Adipocyte (in vitro differentiated cells): Measurements from ENCODE around the gene EQTN.
A peak's percentile ranks its signal among the peaks of the same experiment; 100 is the strongest.

ENCODE experiments used
- DNase-seq: peaks from one replicate; pipeline ENCODE4 v3.0.0-alpha.2; 2015; ENCODE audit warnings: low read depth
- H3K27me3 ChIP-seq: replicated peaks from 2 replicates; pipeline ENCODE4 v1.7.0; 2013; ENCODE audit warnings: mild to moderate bottlenecking, low read length, moderate library complexity; ENCODE audit not compliant: control insufficient read depth, insufficient read depth
- H3K36me3 ChIP-seq: 2 replicates; pipeline ENCODE4 v1.7.0; 2013; ENCODE audit warnings: low read length, mild to moderate bottlenecking, moderate library complexity; ENCODE audit not compliant: control insufficient read depth, insufficient read depth, severe bottlenecking
- H3K4me1 ChIP-seq: 2 replicates; pipeline ENCODE4 v1.7.0; 2013; ENCODE audit warnings: mild to moderate bottlenecking, low read length, moderate library complexity; ENCODE audit not compliant: control insufficient read depth, insufficient read depth
- H3K4me3 ChIP-seq: 2 replicates; pipeline ENCODE4 v1.7.0; 2013; ENCODE audit warnings: mild to moderate bottlenecking, low read length, moderate library complexity
- H3K9ac ChIP-seq: 2 replicates; pipeline ENCODE4 v1.7.0; 2013; ENCODE audit warnings: mild to moderate bottlenecking, low read length, moderate library complexity
- H3K9me3 ChIP-seq: 2 replicates; pipeline ENCODE4 v1.7.0; 2013; ENCODE audit warnings: mild to moderate bottlenecking, low read length, moderate library complexity; ENCODE audit not compliant: control insufficient read depth

EQTN gene

DNA sequence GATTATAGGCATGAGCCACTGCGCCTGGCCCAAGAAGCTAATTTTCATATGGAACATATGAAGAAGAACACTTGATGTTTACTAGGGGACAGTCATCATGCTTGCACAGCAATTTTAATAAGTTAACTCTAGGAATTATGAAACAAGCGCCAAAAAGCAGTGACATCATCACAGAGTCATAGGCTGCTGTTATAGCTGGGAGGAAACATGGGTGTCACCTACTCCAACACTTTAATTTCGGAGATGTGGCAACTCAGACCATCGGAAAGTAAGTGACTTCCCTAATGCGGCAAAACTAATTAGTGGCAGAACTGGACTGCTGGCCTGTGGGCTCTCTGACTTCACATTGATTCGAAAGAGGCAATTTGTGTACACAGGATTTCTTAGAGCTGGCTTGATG, 38.1 kb upstream of the EQTN start:
- no peaks in the 10 kb centered on the region for H3K9me3 ChIP-seq
- H3K4me3 ChIP-seq: no peak overlapping the region
- no peak overlapping the region for H3K9ac ChIP-seq
- H3K36me3 ChIP-seq: no peaks in the 10 kb centered on the region
- peaks cover 9% of the 10 kb centered on the region for H3K27me3 ChIP-seq
- peaks cover 12% of the 10 kb centered on the region for H3K4me1 ChIP-seq
- no peak for DNase-seq

GRCh38 chr9:27333241-27334052, 36.5 kb upstream of the EQTN start:
- Histone ChIP-seq H3K9me3 (no peaks in the 10 kb centered on the region), H3K36me3 (no peaks in the 10 kb centered on the region), H3K4me1 (peaks cover 5% of the 10 kb centered on the region), H3K9ac (no peak overlapping the region), H3K4me3 (no peak overlapping the region), H3K27me3 (peaks cover 16% of the 10 kb centered on the region)
- peak; percentile 89 for DNase-seq

GRCh38 chr9:27331393-27331792, 34.4 kb upstream of the EQTN start:
- H3K9me3 ChIP-seq: no peaks in the 10 kb centered on the region
- H3K9ac ChIP-seq: no peak overlapping the region
- H3K4me1 ChIP-seq: peaks cover 5% of the 10 kb centered on the region
- H3K4me3 ChIP-seq: no peak overlapping the region
- DNase-seq: no peak
- no peaks in the 10 kb centered on the region for H3K36me3 ChIP-seq
- H3K27me3 ChIP-seq: peaks cover 16% of the 10 kb centered on the region

DNA sequence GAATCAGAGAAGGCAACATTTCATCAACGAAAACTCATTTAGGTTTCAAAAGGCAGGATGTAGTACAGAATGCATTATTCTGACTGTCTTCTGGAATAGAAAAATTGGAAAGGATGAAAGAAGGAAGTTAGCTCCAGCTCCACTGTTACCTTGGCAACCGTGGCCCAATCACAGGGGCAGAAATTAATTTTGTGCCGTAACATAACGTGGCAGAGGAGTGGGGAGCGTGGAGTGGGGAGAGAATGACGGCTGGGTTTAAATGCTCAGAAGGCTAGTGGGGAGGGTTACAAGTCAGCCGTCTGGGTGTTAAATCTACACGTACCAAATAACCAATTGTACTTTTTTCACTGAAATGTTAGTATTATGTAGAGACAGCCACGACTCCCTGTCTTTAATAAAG, 32.3 kb upstream of the EQTN start:
- H3K36me3 ChIP-seq: no peaks in the 10 kb centered on the region
- DNase-seq: no peak
- peaks cover 5% of the 10 kb centered on the region for H3K4me1 ChIP-seq

GRCh38 chr9:27328483-27328882, 31.5 kb upstream of the EQTN start:
- H3K27me3 ChIP-seq: peaks cover 18% of the 10 kb centered on the region
- no peak overlapping the region for H3K9ac ChIP-seq
- H3K4me1 ChIP-seq: peaks cover 3% of the 10 kb centered on the region
- no peaks in the 10 kb centered on the region for H3K36me3 ChIP-seq
- no peaks in the 10 kb centered on the region for H3K9me3 ChIP-seq
- DNase-seq: no peak
- no peak overlapping the region for H3K4me3 ChIP-seq

More for the DNA sequence above, 32.3 kb upstream of the EQTN start:
- Histone ChIP-seq H3K9ac (no peak overlapping the region), H3K27me3 (peaks cover 16% of the 10 kb centered on the region), H3K4me3 (no peak overlapping the region), H3K9me3 (no peaks in the 10 kb centered on the region)

- DNase-seq: no peak
- Histone ChIP-seq H3K4me3 (no peak overlapping the region), H3K9me3 (peaks cover 3% of the 10 kb centered on the region), H3K9ac (no peak overlapping the region), H3K4me1 (peaks cover 3% of the 10 kb centered on the region), H3K27me3 (no peaks in the 10 kb centered on the region), H3K36me3 (no peaks in the 10 kb centered on the region)
Observed at GRCh38 chr9:27311184-27311583, 14.2 kb upstream of the EQTN start.

DNA sequence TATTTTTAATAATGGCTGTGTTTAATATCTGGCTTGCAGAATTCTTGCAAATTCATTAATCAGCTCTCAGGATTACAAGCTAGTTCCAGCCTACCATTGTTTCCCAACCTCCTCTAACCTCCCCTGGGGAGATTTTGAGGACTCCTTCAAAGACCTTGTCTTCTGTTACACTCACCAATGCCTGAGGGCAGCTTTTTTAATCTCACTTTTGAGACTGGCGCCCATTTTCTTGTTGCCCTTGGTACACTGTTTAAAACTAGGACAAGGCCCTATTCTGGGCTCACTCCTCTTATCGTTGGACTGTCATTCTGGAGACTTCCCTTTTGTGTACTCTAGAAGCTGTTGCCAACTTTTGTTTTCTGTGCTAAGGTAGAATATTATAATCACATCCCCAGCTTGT, 13.6 kb upstream of the EQTN start:
- H3K4me1 ChIP-seq: peaks cover 3% of the 10 kb centered on the region
- H3K9ac ChIP-seq: no peak overlapping the region
- H3K27me3 ChIP-seq: no peaks in the 10 kb centered on the region
- DNase-seq: no peak
- no peaks in the 10 kb centered on the region for H3K36me3 ChIP-seq
- H3K4me3 ChIP-seq: no peak overlapping the region
- H3K9me3 ChIP-seq: peaks cover 8% of the 10 kb centered on the region

GRCh38 chr9:27308691-27309390, 11.9 kb upstream of the EQTN start:
- no peaks in the 10 kb centered on the region for H3K27me3 ChIP-seq
- H3K4me3 ChIP-seq: no peak overlapping the region
- peaks cover 11% of the 10 kb centered on the region for H3K9me3 ChIP-seq
- H3K9ac ChIP-seq: no peak overlapping the region
- DNase-seq: no peak
- no peaks in the 10 kb centered on the region for H3K36me3 ChIP-seq
- H3K4me1 ChIP-seq: peaks cover 3% of the 10 kb centered on the region

DNA sequence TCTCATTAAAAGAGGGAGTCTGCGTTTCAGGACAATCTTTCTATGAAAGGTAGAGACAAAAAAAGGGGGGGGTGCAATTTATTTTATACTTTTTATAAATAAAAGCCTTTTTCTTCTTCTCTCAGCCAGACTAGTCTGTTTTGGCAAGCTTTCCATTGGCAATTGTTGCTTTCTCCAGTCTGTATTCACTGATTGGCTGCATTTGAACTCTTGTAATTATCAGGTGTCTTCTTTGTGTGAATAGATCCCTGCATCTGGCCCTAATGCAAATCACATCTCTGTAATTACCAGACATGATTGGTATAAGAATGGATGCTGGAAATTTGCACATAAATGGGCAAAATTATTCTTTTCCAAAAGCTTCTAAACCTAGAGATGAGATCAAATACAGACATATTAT, 7.6 kb upstream of the EQTN start:
- DNase-seq: no peak
- no peak overlapping the region for H3K4me3 ChIP-seq
- no peak overlapping the region for H3K9ac ChIP-seq
- H3K36me3 ChIP-seq: no peaks in the 10 kb centered on the region
- no peaks in the 10 kb centered on the region for H3K27me3 ChIP-seq
- H3K9me3 ChIP-seq: peaks cover 11% of the 10 kb centered on the region
- H3K4me1 ChIP-seq: peaks cover 8% of the 10 kb centered on the region

DNA sequence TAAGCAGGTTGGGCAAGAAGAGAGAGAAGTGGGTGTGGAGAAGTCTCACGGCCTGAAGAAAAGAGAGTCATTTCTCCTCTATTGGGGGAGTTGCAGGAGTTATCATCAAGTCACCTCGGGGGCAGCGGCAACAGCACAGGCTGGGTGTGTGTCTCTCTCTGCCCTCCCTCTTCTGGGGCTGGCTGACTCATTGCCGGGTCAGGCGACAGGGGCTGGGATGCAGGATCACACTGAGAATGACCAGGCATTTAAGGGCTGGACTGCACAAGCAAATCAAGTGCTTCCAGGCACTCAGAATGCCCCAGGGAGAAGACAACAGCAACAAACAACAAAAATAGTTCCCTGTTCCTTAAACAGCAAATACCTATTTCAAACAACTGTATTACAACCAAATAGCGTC, 6.3 kb upstream of the EQTN start:
- H3K4me1 ChIP-seq: peaks cover 8% of the 10 kb centered on the region
- peaks cover 11% of the 10 kb centered on the region for H3K9me3 ChIP-seq
- H3K36me3 ChIP-seq: no peaks in the 10 kb centered on the region
- H3K9ac ChIP-seq: no peak overlapping the region
- H3K4me3 ChIP-seq: peak overlapping the region; percentile 67
- DNase-seq: peak; percentile 2
- H3K27me3 ChIP-seq: no peaks in the 10 kb centered on the region

GRCh38 chr9:27293996-27294395, 3.0 kb downstream of the EQTN start:
- Histone ChIP-seq H3K27me3 (no peaks in the 10 kb centered on the region), H3K4me3 (no peak overlapping the region), H3K4me1 (peaks cover 19% of the 10 kb centered on the region), H3K36me3 (no peaks in the 10 kb centered on the region), H3K9me3 (no peaks in the 10 kb centered on the region), H3K9ac (no peak overlapping the region)
- DNase-seq: no peak
